Measurements from ENCODE around the gene AFF4.
"Not testable (repeated sequence)": the region's sequence is repeated elsewhere in the genome, so short reads cannot be mapped to it uniquely, and the experiment has no call there.

Gene AFF4

DNA sequence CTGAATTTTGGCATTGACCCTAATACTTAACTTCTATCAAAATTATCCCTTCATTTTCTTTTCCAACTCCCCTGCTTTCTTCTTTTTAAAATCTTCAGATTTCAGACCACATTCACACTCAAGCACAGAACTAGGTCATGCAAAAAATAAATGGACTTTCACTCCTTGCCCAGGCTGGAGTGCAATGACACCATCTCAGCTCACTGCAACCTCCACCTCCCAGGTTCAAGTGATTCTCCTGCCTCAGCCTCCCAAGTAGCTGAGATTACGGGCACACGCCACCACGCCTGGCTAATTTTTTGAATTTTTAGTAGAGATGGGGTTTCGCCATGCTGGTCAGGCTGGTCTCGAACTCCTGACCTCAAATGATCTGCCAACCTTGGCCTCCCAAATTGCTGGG, 108.4 kb downstream of the AFF4 start:
- DNase-seq (ENCODE audit: low read depth in 2 of 2) = not testable (repeated sequence)

DNA sequence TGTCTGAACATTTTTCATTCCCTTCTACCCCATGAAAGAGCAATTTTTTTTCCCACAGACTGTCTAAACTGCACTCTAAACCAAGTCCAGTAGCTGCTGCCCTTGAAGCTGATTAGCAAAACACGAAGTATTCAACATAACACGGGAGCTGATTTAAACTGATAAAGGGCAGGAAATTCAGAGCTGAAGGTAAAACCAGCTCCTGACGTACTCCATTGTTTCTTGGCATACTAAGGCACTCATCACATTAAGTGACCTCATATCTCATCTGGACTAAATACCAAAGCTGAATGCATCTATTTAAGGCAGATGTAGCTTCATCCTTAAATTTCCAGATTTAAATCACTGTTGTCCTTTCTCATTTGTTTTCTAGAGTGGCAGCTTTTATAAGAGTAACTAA, 109.1 kb downstream of the AFF4 start:
- DNase-seq (ENCODE audit: low read depth in 2 of 2) = no peak

DNA sequence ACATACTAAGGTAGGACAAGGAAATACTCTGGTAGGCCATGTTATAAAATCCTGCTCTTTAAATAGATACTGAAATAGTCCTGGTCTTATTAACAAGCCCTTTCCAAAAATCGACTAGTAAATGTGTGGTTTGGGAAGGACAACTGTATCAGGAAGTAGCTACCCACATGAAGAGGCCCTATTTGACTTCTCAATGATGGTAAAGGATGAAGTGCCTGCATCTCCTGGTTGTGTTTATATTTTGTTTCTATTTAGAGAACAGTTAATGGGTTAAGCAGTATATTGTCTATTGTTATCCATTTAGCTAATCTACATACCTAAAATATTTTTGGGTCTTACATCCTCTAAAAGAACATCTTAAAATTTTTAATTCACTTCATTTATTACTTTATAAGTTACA, 109.6 kb downstream of the AFF4 start:
- DNase-seq (ENCODE audit: low read depth in 2 of 2) = no peak

DNA sequence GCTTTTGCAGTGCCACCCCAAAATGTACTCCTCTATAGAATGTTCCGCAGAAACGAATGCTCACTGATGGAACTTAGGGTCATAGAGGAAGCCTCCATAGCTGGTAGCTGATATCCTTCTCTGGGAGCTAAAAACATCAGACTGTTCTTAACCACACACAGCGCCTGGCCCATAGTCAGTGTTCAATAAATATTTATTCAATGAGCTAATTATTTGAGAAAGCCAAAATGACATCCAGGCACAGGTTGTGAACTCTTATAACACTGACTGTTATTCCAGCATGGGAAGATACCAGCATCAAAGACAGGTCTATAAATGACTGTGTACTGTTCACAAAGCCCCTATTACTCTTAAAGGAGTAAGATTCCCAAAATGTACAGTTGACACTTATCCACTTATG, 110.1 kb downstream of the AFF4 start:
- no peak for DNase-seq (ENCODE audit: low read depth in 2 of 2)

DNA sequence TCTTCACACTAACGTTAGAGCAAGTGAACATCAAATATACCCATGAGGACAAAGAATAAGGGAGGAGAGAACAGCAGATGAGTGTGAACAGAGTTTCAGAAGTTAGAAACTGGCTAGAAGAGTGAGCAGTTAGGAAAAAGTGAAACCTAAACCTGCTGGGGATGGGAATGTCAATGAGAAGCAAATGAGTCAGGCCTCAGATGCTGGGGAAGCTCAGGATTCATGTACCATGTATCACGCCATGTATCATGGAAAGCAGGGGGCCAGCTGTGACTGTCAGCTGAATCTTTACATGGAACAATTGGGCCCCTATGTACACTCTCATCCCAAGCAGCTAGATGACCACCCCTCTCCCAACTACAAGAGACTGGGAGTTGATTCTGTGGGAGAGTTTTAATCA, 113.4 kb downstream of the AFF4 start:
- no peak for DNase-seq (ENCODE audit: low read depth in 2 of 2)

DNA sequence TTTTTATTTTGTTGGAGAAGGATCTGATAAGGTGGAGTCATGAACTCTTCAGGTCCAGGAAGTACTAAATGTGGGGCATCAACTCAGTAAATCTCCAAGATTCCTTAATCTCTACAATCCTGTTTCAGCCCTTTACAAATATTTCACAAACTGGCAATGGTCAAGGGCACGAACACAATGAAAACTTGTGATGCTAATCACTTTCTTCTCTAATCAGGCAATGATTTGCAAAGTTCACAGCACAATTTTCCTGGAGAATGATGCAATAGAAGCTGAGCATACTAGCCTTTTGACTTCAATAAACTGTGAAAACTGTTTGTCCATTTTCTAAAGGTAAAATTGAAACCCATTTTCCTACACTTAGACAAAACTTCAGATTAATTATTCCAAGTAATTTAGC, 114.1 kb downstream of the AFF4 start:
- DNase-seq (ENCODE audit: low read depth in 2 of 2) = no peak

DNA sequence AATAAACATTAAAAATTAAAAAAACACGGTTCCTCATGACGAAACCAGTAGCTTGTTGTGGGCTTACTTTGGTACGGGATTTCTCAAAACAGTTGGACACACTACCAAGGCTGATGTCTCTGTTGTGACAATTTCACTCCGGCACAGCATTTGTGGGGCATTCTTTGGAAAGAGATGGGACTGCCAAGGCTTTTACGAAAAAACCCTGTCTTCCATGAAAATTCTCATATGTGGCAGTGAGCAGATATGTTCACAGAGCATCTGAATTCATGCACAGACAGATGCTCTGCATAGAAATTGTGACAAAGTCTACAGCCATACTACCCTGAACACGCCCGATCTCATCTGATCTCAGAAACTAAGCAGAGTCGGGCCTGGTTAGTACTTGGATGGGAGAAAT, 115.2 kb downstream of the AFF4 start:
- no peak for DNase-seq (ENCODE audit: low read depth in 2 of 2)

DNA sequence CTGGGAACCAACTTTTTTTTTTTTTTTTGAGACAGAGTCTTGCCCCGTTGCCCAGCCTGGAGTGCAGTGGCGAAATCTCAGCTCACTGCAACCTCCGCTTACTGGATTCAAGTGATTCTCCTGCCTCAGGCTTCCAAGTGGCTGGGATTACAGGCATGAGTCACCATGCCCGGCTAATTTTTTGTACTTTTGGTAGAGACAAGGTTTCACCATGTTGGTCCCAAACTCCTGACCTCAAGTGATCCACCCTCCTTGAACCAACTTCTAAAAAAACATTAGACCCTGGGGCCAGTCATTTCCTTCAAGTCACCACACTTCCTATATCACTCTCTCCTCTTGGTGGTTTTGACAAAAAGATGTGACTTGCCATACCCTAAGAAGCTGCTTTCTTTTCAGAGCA, 122.1 kb downstream of the AFF4 start:
- DNase-seq (ENCODE audit: low read depth in 2 of 2) = no peak

DNA sequence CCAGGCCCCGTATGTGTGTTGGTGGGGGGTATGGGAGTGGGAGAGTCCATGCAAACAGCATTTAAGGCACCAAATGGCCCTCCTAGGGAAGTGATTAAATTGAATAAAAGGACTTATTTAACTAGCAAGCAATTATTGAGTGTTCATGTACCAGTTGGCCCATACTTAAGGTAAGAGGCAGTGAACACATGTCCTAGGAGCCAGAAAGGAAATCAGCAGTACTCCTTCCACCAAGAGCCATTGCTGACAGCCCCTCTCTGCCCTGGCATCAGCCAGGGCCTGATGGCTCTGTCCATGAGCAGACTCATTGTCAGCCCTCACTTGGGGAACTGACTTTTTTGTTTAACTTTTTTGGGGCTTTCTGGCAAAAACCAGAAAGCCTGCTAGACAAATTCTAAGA, 122.5 kb downstream of the AFF4 start:
- DNase-seq (ENCODE audit: low read depth in 2 of 2) = no peak

DNA sequence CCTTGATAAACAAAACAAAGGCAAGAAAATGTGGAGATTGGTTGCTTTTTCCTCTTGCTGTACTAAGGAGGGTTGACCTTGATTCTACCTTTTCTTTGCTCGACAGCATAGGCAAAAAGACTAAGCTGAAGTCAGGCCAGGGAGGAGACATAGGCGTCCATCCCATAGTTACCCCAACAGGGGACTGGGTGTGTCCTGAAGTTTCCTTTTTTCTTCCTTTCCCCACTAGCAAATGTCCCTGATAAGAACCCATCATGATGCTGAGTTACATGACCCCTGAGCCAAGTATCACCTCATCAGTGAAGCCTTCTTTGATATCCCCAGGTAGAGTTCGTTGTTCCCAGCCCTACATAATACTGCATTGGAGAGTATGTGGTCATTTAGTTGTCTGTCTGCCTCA, 123.1 kb downstream of the AFF4 start:
- no peak for DNase-seq (ENCODE audit: low read depth in 2 of 2)

DNA sequence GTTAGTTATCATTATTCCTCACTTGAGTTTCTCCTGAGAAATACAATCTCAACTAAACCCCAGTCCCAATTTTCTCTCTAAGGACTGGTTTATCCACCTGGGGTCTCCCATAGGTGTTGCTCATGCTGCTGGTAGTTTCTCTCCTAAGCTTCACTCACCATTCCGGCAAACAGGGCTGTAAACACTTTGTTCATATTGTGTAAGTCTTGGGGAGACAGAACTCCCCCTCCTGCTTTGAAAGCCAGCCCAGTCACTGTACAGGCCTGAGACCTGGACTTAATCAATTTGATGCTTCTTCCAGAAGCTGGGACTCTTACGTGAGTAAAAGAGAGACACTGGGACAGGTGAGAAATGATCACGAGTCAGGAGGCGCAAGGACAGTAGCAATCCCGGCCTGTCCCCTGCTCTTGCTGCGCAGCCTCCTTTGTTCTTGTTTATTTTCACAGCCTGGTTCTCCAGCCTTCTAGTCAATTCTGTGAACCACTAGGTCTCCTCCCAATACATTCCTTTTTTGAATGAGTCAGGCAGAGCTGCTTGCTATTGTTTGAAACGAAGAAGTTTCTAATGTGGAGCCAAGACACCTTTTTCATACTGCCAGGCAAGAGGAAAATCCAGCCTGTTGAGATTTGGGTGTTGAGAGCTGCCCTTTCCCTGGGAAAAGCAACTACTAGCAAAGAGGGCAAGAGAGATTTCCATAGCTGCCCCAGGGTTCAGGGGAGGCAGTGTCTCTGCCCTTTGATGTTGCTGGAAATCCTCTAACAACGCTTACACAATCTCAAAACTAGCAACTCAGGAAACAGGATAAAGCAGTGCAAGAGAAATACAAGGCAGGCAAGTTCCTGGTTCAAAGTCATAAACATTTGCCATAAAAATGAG, 123.8 kb downstream of the AFF4 start:
- no peak for DNase-seq (ENCODE audit: low read depth in 2 of 2)

DNA sequence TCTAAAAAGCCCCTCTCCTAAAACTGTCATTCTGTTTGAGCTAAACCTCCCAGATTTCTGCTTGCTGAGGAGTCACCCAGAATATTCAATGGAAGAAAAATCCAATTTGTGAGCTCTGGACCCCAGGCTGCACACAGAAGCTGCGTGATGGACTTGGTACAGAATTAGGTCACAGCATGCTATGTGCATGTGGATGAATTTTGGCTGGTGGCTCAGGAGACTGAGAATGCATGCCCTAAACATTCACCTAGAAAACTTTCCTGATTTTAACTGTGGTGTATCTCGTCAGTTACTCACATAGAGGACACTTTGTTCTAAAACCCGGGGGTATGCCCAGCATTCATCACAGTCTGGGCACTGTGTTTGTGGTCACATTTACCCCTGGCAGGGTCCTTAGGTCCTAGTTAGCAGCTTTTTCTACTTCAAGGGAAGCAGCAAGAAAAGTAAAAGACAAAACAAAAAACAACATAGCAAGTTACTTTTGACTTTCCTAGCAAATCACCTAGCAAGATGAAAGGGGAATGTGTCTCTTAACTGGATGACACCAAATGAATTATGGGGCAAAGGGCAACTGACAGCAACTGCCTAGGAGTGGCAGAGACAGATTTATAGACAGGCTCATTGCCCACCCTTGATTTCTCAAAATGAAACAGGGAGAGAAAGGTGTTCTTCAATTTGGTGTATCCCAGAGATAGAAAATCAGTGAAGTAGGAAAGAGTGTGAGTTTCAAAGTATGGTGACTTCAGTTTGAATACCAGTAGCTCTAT, 124.7 kb downstream of the AFF4 start:
- DNase-seq (ENCODE audit: low read depth in 2 of 2) = no peak

DNA sequence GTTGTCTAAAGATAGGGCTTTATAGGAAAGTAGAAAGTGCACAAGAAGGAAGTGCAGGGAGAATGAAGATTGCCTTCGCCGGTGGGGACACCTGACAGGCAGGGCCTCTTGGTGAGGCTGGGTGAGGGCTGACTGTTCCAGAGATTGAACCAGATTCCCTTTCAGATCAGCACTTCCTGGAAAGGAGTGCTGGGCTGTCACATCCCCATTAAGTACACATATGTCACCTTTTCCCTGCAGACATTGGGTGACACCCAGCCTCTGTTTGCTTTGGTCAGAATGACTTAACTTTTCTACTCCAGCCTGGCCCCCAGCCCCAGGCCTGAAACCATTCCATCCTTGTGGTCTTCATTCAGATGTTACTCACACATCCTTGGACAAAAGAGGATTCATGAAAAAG, 125.6 kb downstream of the AFF4 start:
- DNase-seq (ENCODE audit: low read depth in 2 of 2) = no peak

DNA sequence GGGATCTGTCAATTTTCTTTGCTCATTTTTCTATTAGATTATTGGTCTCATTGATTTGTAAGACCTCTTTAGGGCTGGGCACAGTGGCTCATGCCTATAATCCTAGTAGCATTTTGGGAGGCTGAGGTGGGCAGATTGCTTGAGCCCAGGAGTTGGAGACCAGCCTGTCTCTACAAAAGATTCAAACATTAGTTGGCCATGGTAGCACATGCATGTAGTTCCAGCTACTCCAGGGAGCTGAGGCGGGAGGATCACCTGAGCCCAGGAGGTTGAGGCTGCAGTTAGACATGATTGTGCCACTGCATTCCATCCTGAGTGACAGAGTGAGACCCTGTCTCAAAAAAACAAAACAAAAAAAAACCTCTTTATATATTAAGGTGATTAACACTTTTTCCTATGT, 126.6 kb downstream of the AFF4 start:
- no peak for DNase-seq (ENCODE audit: low read depth in 2 of 2)

DNA sequence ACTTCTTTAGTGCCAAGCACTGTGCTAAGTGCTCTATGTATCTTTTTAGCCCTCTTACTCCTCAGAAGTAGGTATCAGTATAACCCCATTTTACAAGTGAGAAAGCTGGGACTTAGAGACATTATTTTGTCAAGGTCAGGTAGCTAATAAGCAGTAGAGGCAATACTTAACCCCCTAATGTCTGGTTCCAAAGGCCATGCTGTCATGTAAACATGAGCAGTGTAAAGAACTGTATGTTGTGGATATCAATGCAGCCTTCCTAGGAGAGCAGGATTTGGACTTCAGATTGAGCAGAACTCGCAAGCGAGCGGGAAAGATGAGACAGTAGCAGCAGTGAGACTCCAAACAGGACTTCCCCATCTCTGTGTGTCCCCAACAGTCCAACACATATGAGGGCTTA, 129.4 kb downstream of the AFF4 start:
- no peak for DNase-seq (ENCODE audit: low read depth in 2 of 2)

DNA sequence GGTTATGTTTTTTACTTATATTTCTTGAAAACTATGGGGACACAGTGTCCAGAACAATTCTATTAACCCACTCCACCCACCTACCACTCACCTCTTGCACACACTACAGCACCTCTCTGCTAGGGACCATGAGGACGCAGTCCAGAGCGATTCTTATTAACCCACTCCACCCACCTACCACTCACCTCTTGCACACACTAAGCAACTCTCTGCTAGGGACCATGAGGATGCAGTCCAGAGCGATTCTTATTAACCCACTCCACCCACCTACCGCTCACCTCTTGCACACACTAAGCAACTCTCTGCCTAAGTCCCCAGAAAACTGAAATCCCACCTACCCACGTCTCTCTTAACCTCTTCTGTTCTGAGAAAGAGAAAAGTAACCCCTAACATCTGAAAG, 130.8 kb downstream of the AFF4 start:
- no peak for DNase-seq (ENCODE audit: low read depth in 2 of 2)

DNA sequence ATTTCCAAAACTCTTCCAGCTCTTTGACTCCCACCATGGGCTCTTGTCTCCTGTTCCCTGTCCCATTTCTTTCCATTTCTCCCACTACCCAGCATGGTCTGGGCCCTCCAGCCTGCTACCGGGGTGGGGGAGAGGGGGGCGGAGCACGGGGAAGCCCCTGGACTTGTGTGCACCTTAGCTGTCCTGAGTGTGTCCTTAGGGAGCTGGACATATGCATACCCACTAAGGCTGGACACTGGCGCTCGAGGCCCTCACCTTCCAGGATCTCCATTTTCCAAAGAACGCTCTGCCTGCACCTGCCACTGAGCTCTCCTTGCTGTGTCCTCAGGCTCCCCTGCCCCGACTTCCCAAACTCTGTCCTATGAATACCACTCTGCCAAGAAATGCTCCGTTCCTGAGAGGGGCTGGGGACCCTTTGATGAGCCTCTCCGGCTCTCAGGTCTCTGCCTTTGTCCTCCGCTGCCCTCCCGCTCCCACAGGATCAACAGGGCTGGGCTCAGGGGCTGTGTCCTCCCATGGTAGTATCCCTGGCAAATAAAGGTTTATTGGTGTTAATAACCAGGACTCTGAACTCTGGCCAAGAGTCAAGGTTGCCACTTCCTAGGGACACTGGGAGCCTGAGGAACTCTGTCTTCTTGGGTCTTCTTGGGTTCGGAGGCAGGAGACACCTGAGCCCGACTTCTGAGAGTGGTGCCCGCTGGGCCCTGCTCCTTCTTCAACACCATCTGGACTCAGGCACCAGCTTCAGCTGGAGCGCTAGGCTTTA, 132.2 kb downstream of the AFF4 start:
- no peak for DNase-seq (ENCODE audit: low read depth in 2 of 2)

DNA sequence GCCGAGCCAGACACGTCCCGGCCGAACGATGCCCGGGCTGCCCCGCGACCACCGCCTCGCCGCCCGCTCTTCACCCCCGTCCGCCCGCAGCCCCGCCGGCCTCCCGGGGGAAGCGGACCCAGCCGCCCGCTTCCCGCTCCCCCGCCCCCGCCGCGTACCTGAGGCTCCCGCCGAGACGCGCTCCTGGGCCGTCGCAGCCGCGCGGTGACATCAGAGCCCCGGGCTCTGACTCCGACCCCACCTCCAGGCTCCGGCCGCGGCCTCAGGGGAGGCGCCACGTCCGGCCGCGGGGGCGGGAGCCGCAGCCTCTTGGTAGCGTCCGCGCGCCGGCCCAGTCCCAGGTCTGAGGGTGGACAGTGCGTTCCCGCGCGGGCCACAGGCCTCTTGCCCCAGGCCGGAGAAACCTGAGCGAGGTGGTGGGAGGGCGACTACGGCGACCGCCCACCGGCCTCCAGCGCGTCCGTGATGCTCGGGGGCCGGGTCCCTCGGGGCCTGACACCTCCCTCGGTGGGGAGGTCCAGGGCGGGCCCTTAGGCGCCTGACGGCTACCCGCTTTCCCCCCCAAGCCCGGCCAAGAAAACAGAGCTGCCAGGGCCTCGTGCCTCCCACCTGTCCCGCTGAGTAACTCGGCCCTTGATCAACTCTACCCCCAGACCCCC, 132.9 kb downstream of the AFF4 start, which contains the start of gene SHROOM1:
Gene SHROOM1, minus strand, starts transcription at position 212 of the 659 bp plus-strand sequence. CDS start 4,507 bp downstream, outside the sequence.
- DNase-seq (ENCODE audit: low read depth in 2 of 2) = no peak

DNA sequence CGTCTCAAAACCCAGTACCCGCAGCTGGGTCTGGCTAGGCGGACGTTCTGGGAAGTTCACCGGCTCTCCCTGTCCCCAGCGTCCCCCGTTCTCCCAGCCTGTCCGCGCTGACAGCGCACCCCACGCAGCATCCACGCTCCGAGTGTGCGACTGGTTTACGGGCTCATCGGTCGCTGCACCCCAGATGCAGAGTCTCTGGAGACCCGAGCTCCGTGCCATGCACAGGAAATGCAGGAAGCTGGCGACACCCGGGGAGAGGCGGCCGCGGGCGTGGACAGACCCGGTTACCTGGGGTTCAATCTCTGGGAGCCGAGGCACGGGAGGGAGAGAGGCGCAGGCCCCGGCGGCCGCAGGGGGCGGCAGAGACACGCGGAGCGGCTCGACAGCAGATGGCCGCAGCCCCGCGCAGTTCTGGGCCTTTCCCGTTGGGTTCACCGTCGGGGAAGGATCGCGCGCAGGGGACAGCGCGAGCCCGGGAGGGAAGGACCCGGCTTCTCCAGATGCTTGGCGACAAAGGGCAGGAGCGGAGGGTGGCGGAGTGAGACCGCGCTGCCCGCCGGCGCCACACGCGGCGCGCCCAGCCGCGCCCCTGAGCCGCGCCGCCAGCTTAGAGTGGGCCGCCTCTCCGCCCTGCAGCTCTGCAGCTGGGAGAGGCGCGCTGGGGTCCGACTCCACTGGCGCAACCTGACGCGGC, 133.5 kb downstream of the AFF4 start:
- peak; percentile 57 to 61 for DNase-seq (ENCODE audit: low read depth in 2 of 2)

DNA sequence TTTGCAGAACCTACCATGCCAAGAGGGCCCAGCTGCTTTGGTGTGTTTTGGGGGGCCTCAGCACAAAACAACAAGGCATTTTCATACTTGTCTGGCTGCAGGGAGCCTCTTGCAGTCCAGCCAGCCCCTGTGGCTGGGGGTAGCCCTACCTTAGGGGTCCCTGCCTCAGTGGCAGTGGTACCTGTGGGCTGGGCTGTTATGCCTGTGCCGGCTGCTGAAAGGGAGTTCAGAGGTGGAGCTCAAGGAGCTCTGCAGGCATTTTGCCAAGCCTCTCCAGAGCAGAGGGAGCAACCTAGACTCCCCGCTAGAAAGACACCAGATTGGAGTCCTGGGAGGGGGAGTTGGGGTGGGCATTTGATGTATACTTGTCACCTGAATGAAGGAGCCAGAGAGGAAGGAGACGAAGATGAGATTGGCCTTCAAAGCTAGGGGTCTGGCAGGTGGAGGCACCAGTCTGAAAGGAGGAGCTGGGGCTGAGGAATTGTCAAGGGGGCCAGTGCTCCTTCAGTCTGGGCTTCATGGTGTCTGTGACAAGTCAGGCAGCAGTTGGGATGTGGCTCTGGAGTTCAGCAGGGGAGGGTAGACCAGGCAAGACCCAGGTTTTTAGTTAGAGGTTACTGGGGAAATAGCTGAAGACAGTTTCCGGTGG, 134.5 kb downstream of the AFF4 start:
- no peak for DNase-seq (ENCODE audit: low read depth in 2 of 2)
